ENCODE measurements around the gene ETV5. TPM values are rescaled to one million over a fixed set of nuclear protein-coding genes. Genes with fewer than 3 reads are reported as not detected.

Gene ETV5
- 22.9 and 38.8 TPM in 2 replicates for total RNA-seq

GRCh38 chr3:186108941-186109865 is at the start of gene ETV5:
TSS of gene ETV5 (minus strand) at chr3:186109089. CDS start at chr3:186105868, 3,221 bp downstream.

Small RNA genes within 50 kb of the gene (small RNA-seq; reads per million reads assigned to genes)
- not detected for gene RF00017

Other genes starting within 250 kb of the ETV5 start
- gene TRA2B, start 171.1 kb downstream of the ETV5 start, total RNA-seq, result 142 and 206 TPM in 2 replicates

All from articular chondrocyte of knee joint (primary cell).